ENCODE measurements around the gene L1TD1.

DNA sequence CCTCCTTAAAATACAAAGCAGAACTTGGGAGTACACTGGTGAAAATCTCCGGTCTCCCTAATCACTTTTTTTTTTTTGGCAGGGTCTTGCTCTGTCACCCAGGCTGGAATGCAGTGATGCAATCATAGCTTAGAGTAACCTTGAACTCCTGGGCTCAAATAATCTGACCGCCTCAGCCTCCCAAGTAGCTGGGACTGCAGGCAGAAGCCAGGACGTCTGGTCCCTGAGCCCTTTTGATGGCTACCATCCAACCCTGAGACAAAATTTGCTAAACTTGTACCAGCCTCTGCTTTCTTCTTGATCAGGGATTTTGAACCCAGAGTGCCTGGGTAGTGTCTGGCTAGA, 4.1 kb downstream of the L1TD1 start:
- TF ChIP-seq CTCF (conservative IDR thresholded peaks at IDR 0.05 in 1 of 2, IDR thresholded peaks at IDR 0.05 in 1 of 2; ENCODE audit: extremely low read depth in 1 of 2, insufficient read depth in 1 of 2, low read depth in 1 of 2, low read length in 2 of 2), result no peak
- no peak for TF ChIP-seq EZH2 (IDR thresholded peaks at IDR 0.05; ENCODE audit: borderline replicate concordance, low read length)

All from mammary epithelial cell (primary cell).